Ascending aorta (tissue), 2 donors: ENCODE measurements around the gene NECTIN1. TPM values are rescaled to one million over a fixed set of nuclear protein-coding genes. Genes with fewer than 3 reads are reported as not detected.

Source experiments
- DNase-seq, 2 donors: peaks; one replicate each; pipeline ENCODE4 v3.0.0-alpha.2; 2019; ENCODE audit warnings: low spot score in 2 of 2
- H3K27ac ChIP-seq, 2 donors: fragments of 200-600 bp; sonication (generic); one replicate each; pipeline ENCODE4 v1.5.1; 2016 to 2017; ENCODE audit warnings: mild to moderate bottlenecking in 1 of 2
- H3K27me3 ChIP-seq: fragments of 200-600 bp; sonication (generic); one replicate; pipeline ENCODE4 v1.5.1; 2017
- H3K36me3 ChIP-seq, 2 donors: fragments of 200-600 bp; sonication (generic); one replicate each; pipeline ENCODE4 v1.5.1; 2016
- H3K4me1 ChIP-seq, 2 donors: fragments of 200-600 bp; sonication (generic); one replicate each; pipeline ENCODE4 v1.5.1; 2016 to 2017; ENCODE audit warnings: mild to moderate bottlenecking in 1 of 2
- H3K4me3 ChIP-seq, 2 donors: fragments of 200-600 bp; sonication (generic); one replicate each; pipeline ENCODE4 v1.5.1; 2016 to 2017; ENCODE audit warnings: mild to moderate bottlenecking in 1 of 2
- H3K9me3 ChIP-seq, 2 donors: fragments of 200-600 bp; sonication (generic); one replicate each; pipeline ENCODE4 v1.5.1; 2016
- CTCF ChIP-seq, 3 experiments: fragments of 200-600 bp in 2 of 3; fragments of 450-650 bp in 1 of 3; sonication (generic) in 2 of 3; IDR thresholded peaks; one replicate each; pipeline ENCODE4 v1.5.1; 2016 to 2019; ENCODE audit warnings: antibody characterized with exemption in 3 of 3, mild to moderate bottlenecking in 1 of 3, moderate library complexity in 1 of 3
- intact Hi-C: fragments of 100-400 bp; cut with DNase I; formaldehyde crosslinking; loops from one replicate; pipeline ENCODE4 v1.15.1; 2023
- total RNA-seq: library from RNA; depleted of rRNA; stranded (reverse); fragments of >200 nt; gene quantifications from one replicate; pipeline ENCODE4 v1.1.0, GENCODE V29; 2016

Gene NECTIN1
- total RNA-seq, 1 donor from 2014 or later, result 1.6 TPM

DNA sequence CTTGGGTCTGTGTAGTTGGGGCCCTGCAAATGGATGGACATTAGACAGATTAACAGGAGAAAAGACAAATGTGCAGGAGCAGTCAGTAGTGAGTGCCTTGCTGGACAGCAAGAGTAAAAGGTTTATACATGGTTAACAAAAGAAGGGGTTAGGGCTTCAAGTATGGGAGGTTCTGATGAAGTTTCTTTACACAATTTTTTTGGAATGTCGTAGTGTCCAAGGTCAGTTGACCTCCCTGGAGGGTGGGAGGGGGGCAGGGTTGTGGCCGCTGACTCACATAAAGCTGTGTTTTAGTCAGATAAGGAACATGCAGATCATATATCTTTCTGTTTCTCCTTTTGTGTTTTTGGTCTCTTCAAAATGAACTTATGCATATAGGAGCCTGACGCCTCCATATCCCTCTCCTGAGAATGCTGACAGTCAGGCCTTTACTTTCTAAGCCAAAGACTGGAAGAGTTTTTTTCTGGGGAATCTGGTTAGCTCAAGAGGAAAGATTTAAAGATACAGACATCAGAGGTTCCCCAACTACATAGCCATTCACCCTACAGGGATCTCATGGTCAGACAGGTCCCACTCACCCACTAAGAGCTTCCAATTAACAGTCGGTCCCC lies 134.3 kb downstream of the NECTIN1 start:
- DNase-seq, result no peak
- Histone ChIP-seq H3K27me3 (no peaks in the 10 kb centered on the region), H3K4me1 (no peaks in the 10 kb centered on the region), H3K4me3 (no peak overlapping the region), H3K27ac (no peak overlapping the region), H3K36me3 (no peaks in the 10 kb centered on the region), H3K9me3 (peaks cover 0 to 3% of the 10 kb centered on the region in 2 donors)
- intact Hi-C loops, result no loop called here
- no peak for TF ChIP-seq CTCF (IDR thresholded peaks at IDR 0.05)

GRCh38 chr11:119593346-119593745 lies 135.7 kb downstream of the NECTIN1 start:
- TF ChIP-seq CTCF (IDR thresholded peaks at IDR 0.05), result no peak
- Histone ChIP-seq H3K27ac (no peak overlapping the region), H3K9me3 (peaks cover 0 to 3% of the 10 kb centered on the region in 2 donors), H3K4me3 (no peak overlapping the region), H3K27me3 (no peaks in the 10 kb centered on the region), H3K36me3 (no peaks in the 10 kb centered on the region), H3K4me1 (no peaks in the 10 kb centered on the region)
- intact Hi-C loops, result no loop called here
- no peak for DNase-seq

GRCh38 chr11:119592642-119593041 lies 136.4 kb downstream of the NECTIN1 start:
- Histone ChIP-seq H3K9me3 (peaks cover 0 to 3% of the 10 kb centered on the region in 2 donors), H3K36me3 (no peaks in the 10 kb centered on the region), H3K27me3 (no peaks in the 10 kb centered on the region), H3K4me3 (no peak overlapping the region), H3K4me1 (no peaks in the 10 kb centered on the region), H3K27ac (no peak overlapping the region)
- no peak for DNase-seq
- intact Hi-C loops, result no loop called here
- no peak for TF ChIP-seq CTCF (IDR thresholded peaks at IDR 0.05)

GRCh38 chr11:119591836-119592310 lies 137.1 kb downstream of the NECTIN1 start:
- no peak for DNase-seq
- no peaks in the 10 kb centered on the region for H3K4me1 ChIP-seq
- H3K4me3 ChIP-seq, result no peak overlapping the region
- intact Hi-C loops, result no loop called here
- no peak for TF ChIP-seq CTCF (IDR thresholded peaks at IDR 0.05)
- H3K27ac ChIP-seq, result no peak overlapping the region
- no peaks in the 10 kb centered on the region for H3K27me3 ChIP-seq
- H3K9me3 ChIP-seq, result peaks cover 0 to 3% of the 10 kb centered on the region in 2 donors
- H3K36me3 ChIP-seq, result no peaks in the 10 kb centered on the region

GRCh38 chr11:119590651-119591351 lies 138.2 kb downstream of the NECTIN1 start:
- TF ChIP-seq CTCF (IDR thresholded peaks at IDR 0.05), result no peak
- Histone ChIP-seq H3K27ac (no peak overlapping the region), H3K9me3 (peaks cover 0 to 3% of the 10 kb centered on the region in 2 donors), H3K27me3 (no peaks in the 10 kb centered on the region), H3K36me3 (no peaks in the 10 kb centered on the region), H3K4me1 (no peaks in the 10 kb centered on the region), H3K4me3 (no peak overlapping the region)
- DNase-seq, result no peak
- intact Hi-C loops, result no loop called here
